AG09309 (cell line): ENCODE data around the gene KAZN.

Experiments used
- DNase-seq: peaks from one replicate; pipeline ENCODE4 v3.0.0-alpha.2; 2010; ENCODE audit warnings: low read depth
- H3K4me3 ChIP-seq: 2 replicates; pipeline ENCODE4 v1.5.1; 2011; ENCODE audit warnings: mild to moderate bottlenecking, low read depth, low read length, moderate library complexity; ENCODE audit not compliant: control insufficient read depth
- CTCF ChIP-seq: IDR thresholded peaks from 2 replicates; pipeline ENCODE4 v1.5.1; 2011; ENCODE audit warnings: mild to moderate bottlenecking, low read depth, low read length, inconsistent platforms; ENCODE audit not compliant: insufficient read depth, control insufficient read depth; ENCODE audit errors: missing control alignments

KAZN gene

GRCh38 chr1:14561014-14561693, 37.3 kb upstream of the KAZN start:
- no peak overlapping the region for H3K4me3 ChIP-seq
- no peak for TF ChIP-seq CTCF
- DNase-seq = no peak

GRCh38 chr1:14565090-14565489, 33.4 kb upstream of the KAZN start:
- no peak overlapping the region for H3K4me3 ChIP-seq

GRCh38 chr1:14567056-14567455, 31.4 kb upstream of the KAZN start:
- no peak overlapping the region for H3K4me3 ChIP-seq
- no peak for TF ChIP-seq CTCF
- no peak for DNase-seq

More at GRCh38 chr1:14565090-14565489, 33.4 kb upstream of the KAZN start:
- no peak for TF ChIP-seq CTCF
- DNase-seq = no peak

- no peak for TF ChIP-seq CTCF
These were observed 30.6 kb upstream of the KAZN start for GRCh38 chr1:14567903-14568302.

GRCh38 chr1:14568716-14569355, 29.6 kb upstream of the KAZN start:
- TF ChIP-seq CTCF = no peak
- H3K4me3 ChIP-seq = no peak overlapping the region
- DNase-seq = no peak

More at GRCh38 chr1:14567903-14568302, 30.6 kb upstream of the KAZN start:
- H3K4me3 ChIP-seq = no peak overlapping the region
- no peak for DNase-seq

- no peak overlapping the region for H3K4me3 ChIP-seq
- DNase-seq = no peak
- no peak for TF ChIP-seq CTCF
These were observed 28.0 kb upstream of the KAZN start for GRCh38 chr1:14570514-14570913.
